ENCODE measurements around the gene TENM3.

Gene TENM3

GRCh38 chr4:182291597-182292270 lies 48.5 kb downstream of the TENM3 start:
- no peak for DNase-seq

- no peak for DNase-seq
Observed at GRCh38 chr4:182292612-182293011, 49.4 kb downstream of the TENM3 start.

GRCh38 chr4:182293691-182294255 lies 50.6 kb downstream of the TENM3 start:
- DNase-seq: no peak

GRCh38 chr4:182294451-182294850 lies 51.2 kb downstream of the TENM3 start:
- DNase-seq: no peak

GRCh38 chr4:182297659-182298058 lies 54.5 kb downstream of the TENM3 start:
- DNase-seq: no peak

- DNase-seq: no peak
Observed at GRCh38 chr4:182301736-182302135, 58.5 kb downstream of the TENM3 start.

- no peak for DNase-seq
Observed at GRCh38 chr4:182303847-182304246, 60.6 kb downstream of the TENM3 start.

GRCh38 chr4:182306792-182307507 lies 63.7 kb downstream of the TENM3 start:
- DNase-seq: no peak

- DNase-seq: peak; percentile 5
Observed at GRCh38 chr4:182307746-182308145, 64.5 kb downstream of the TENM3 start.

GRCh38 chr4:182309877-182310276 lies 66.7 kb downstream of the TENM3 start:
- no peak for DNase-seq

- no peak for DNase-seq
Observed at GRCh38 chr4:182310316-182310715, 67.1 kb downstream of the TENM3 start.

- no peak for DNase-seq
Observed at GRCh38 chr4:182310962-182311361, 67.8 kb downstream of the TENM3 start.

GRCh38 chr4:182314537-182314936 lies 71.3 kb downstream of the TENM3 start:
- DNase-seq: no peak

- no peak for DNase-seq
Observed at GRCh38 chr4:182318256-182318655, 75.1 kb downstream of the TENM3 start.

GRCh38 chr4:182320092-182320491 lies 76.9 kb downstream of the TENM3 start:
- no peak for DNase-seq

GRCh38 chr4:182320580-182320979 lies 77.4 kb downstream of the TENM3 start:
- no peak for DNase-seq

GRCh38 chr4:182324282-182324681 lies 81.1 kb downstream of the TENM3 start:
- DNase-seq: no peak

GRCh38 chr4:182325397-182325796 lies 82.2 kb downstream of the TENM3 start:
- DNase-seq: no peak

- no peak for DNase-seq
Observed at GRCh38 chr4:182325848-182326255, 82.7 kb downstream of the TENM3 start.

GRCh38 chr4:182328505-182328904 lies 85.3 kb downstream of the TENM3 start:
- DNase-seq: no peak

GRCh38 chr4:182337366-182337765 lies 94.2 kb downstream of the TENM3 start:
- no peak for DNase-seq

GRCh38 chr4:182338063-182338462 lies 94.9 kb downstream of the TENM3 start:
- no peak for DNase-seq

- DNase-seq: no peak
Observed at GRCh38 chr4:182338746-182339145, 95.5 kb downstream of the TENM3 start.

- DNase-seq: no peak
Observed at GRCh38 chr4:182339221-182339641, 96.0 kb downstream of the TENM3 start.
